HCEC 1CT (cell line): ENCODE measurements around the gene HOXD4.

Experiments used
- DNase-seq: peaks from one replicate; pipeline ENCODE4 v3.0.0-alpha.2; 2017

HOXD4 gene

DNA sequence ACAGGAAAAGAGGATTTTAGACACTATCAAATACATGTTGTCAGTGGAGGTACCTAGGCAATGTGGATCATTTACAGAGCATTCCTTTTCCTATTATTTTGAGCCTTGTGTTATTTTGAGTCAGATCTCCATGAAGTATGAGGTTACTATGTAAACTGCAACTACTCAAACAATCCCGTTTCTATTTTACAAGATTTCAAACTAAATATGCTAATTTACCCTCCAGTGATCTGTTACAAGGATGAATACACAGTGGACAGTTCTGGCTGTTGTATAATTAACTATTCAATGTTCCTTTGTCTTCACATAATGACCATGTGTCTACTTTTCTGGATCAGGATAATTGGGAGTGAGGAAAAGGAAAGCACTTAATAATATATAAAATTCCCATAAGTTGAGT is 41.7 kb downstream of the HOXD4 start:
- no peak for DNase-seq

DNA sequence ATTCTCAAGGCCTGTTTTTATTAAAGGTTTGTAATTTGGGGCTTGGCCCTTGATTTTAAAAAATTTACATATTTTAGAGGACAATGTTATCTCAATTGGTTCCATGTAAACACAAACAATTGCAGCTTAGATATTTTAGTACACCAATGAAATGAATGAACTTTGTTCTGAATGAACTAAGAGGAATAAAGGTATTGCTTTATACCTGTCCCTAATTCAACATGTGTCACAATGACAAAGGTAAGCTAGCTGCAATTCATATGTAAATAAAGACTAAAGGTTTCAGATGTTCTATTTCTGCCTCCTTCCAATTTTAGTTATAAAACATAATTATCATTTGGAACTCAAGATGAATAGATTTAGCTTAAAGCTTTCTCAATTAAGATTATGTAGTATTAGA is 48.6 kb downstream of the HOXD4 start:
- DNase-seq = no peak

DNA sequence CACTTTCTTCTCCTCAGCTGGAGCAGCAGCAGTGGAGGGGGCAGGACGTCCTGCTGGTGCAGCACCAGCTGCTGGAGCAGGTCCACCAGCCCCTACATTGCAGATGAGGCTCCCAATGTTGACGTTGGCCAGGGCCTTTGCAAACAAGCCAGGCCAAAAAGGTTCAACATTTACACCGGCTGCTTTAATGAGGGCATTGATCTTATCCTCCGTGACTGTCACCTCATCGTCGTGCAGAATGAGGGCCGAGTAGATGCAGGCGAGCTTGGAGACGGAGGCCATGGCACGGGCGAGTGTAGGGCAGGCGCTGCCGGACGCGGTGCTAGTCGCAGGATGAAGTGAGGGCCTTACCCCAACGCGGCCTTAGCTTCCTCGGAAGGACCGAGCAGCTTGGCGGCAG is 49.6 kb downstream of the HOXD4 start:
- DNase-seq = no peak

DNA sequence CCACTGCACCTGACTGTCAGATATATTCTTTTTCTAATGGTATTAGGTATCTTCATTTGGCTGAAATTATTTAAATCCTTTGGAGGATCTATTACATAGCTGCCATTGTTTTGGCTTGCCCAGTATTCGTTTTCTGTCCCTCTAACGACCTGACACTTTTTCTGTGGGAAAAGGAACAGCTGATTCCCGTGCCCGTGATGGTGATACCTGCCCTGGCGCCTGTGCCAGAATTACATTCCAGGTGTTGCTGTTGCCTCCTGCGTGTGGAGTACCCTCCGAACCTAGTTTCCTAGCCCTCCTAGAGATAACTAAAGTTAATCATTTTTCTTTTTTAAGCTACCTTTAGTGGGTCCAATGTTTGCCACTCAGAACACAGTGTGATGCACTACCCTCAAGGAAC is 51.1 kb downstream of the HOXD4 start:
- no peak for DNase-seq
